B cell (primary cell): Measurements from ENCODE around the gene TMEM63A. TPM values are rescaled to one million over a fixed set of nuclear protein-coding genes. Genes with fewer than 3 reads are reported as not detected.
A peak's percentile ranks its signal among the peaks of the same experiment; 100 is the strongest.

ENCODE experiments used
- ATAC-seq: fragments of 200-7000 bp; cut with Tn5 transposase; one replicate; pipeline ENCODE4 v1.10.0; 2021; ENCODE audit warnings: low read depth, mild to moderate bottlenecking, moderate number of reproducible peaks, moderate library complexity
- CTCF ChIA-PET: fragments of 350-600 bp; sonication (Branson Sonifier 250); formaldehyde crosslinking; loops from one replicate; lab custom pipeline; 2021; ENCODE audit warnings: antibody characterized with exemption, inconsistent platforms; lab: Charles Lee
- POLR2A ChIA-PET: fragments of 350-600 bp; sonication (Branson Sonifier 250); formaldehyde crosslinking; loops from one replicate; lab custom pipeline; 2021; ENCODE audit warnings: antibody characterized with exemption; lab: Charles Lee
- DNase-seq: peaks from one replicate; pipeline ENCODE4 v3.0.0; 2013
- H2AFZ ChIP-seq: 2 replicates; pipeline ENCODE4 v1.6.1; 2012; ENCODE audit warnings: mild to moderate bottlenecking, low read depth, low read length; ENCODE audit not compliant: insufficient read depth, poor library complexity, severe bottlenecking
- H3K27ac ChIP-seq, 2 donors: 1 replicate in 1 of 2; 2 replicates in 1 of 2; pipeline ENCODE4 v1.5.1; 2012 to 2013; ENCODE audit warnings: low read length in 2 of 2, mild to moderate bottlenecking in 2 of 2, moderate library complexity in 1 of 2
- H3K27me3 ChIP-seq, 4 experiments: fragments of 200-600 bp in 1 of 4; sonication (generic) in 1 of 4; replicated peaks in 1 of 4; 1 replicate in 2 of 4; 2 replicates in 2 of 4; pipeline versions ENCODE4 v1.6.1 to v1.7.0; 2013 to 2016; ENCODE audit warnings: low read length in 3 of 4, mild to moderate bottlenecking in 2 of 4, mixed read lengths in 1 of 4, moderate library complexity in 1 of 4; ENCODE audit not compliant: insufficient read depth in 4 of 4, control insufficient read depth in 3 of 4; ENCODE audit errors: control extremely low read depth in 1 of 4
- H3K36me3 ChIP-seq, 2 experiments: replicated peaks in 1 of 2; 1 replicate in 1 of 2; 2 replicates in 1 of 2; pipeline versions ENCODE4 v1.6.1 to v1.7.1; 2013; ENCODE audit warnings: low read length in 1 of 2; ENCODE audit not compliant: insufficient read depth in 2 of 2, control insufficient read depth in 1 of 2; ENCODE audit errors: control extremely low read depth in 1 of 2, extremely low read depth in 1 of 2
- H3K4me1 ChIP-seq, 2 donors: fragments of 200-600 bp in 1 of 2; sonication (generic) in 1 of 2; 1 replicate in 1 of 2; 2 replicates in 1 of 2; pipeline versions ENCODE4 v1.5.1 to v1.6.1; 2013 to 2017; ENCODE audit warnings: low read length in 2 of 2; ENCODE audit not compliant: control insufficient read depth in 2 of 2, insufficient read depth in 2 of 2
- H3K4me2 ChIP-seq: replicated peaks from 2 replicates; pipeline ENCODE3; 2012; ENCODE audit warnings: mild to moderate bottlenecking, low read depth, low read length; ENCODE audit not compliant: poor library complexity, severe bottlenecking
- H3K4me3 ChIP-seq, 5 experiments: fragments of 200-600 bp in 1 of 5; sonication (generic) in 1 of 5; 1 replicate in 3 of 5; 2 replicates in 2 of 5; pipeline versions ENCODE4 v1.5.1 to v1.7.0; 2011 to 2016; ENCODE audit warnings: low read length in 4 of 5, mild to moderate bottlenecking in 4 of 5, low read depth in 2 of 5, control low read depth in 1 of 5, moderate library complexity in 1 of 5; ENCODE audit not compliant: insufficient read depth in 1 of 5; ENCODE audit errors: control extremely low read depth in 1 of 5, extremely low read depth in 1 of 5
- H3K79me2 ChIP-seq: fragments of 200-600 bp; sonication (generic); one replicate; pipeline ENCODE4 v1.6.0; 2016; ENCODE audit warnings: low read length; ENCODE audit not compliant: control insufficient read depth, insufficient read depth
- H3K9ac ChIP-seq: fragments of 200-600 bp; sonication (generic); 2 replicates; pipeline ENCODE4 v1.6.1; 2017; ENCODE audit warnings: mild to moderate bottlenecking, low read length, moderate library complexity
- H3K9me3 ChIP-seq, 3 donors: one replicate each; pipeline versions ENCODE4 v1.6.1 to v1.7.1; 2013; ENCODE audit warnings: low read length in 2 of 3; ENCODE audit not compliant: control insufficient read depth in 2 of 3, insufficient read depth in 1 of 3; ENCODE audit errors: control extremely low read depth in 1 of 3
- H4K20me1 ChIP-seq: 2 replicates; pipeline ENCODE4 v1.6.0; 2012; ENCODE audit warnings: mild to moderate bottlenecking, low read length; ENCODE audit not compliant: insufficient read depth, control insufficient read depth, poor library complexity, severe bottlenecking
- H3K27ac Mint-ChIP-seq: one replicate; pipeline ENCODE4 v1.8.0; 2021; ENCODE audit warnings: mixed read lengths
- H3K27me3 Mint-ChIP-seq: one replicate; pipeline ENCODE4 v1.8.0; 2021; ENCODE audit warnings: mixed read lengths
- H3K4me1 Mint-ChIP-seq: one replicate; pipeline ENCODE4 v1.8.0; 2021; ENCODE audit warnings: mixed read lengths
- H3K4me3 Mint-ChIP-seq: one replicate; pipeline ENCODE4 v1.8.0; 2021; ENCODE audit warnings: mixed read lengths
- H3K9me3 Mint-ChIP-seq: one replicate; pipeline ENCODE4 v1.8.0; 2022; ENCODE audit warnings: mixed read lengths; ENCODE audit not compliant: insufficient read depth
- EZH2 ChIP-seq: IDR thresholded peaks from 2 replicates; pipeline ENCODE4 v1.6.1; 2012; ENCODE audit warnings: borderline replicate concordance, low read depth, mild to moderate bottlenecking, moderate library complexity, low read length; ENCODE audit not compliant: insufficient read depth, poor library complexity, severe bottlenecking
- WGBS: methylation state at CpG from one replicate; pipeline ENCODE4 v1.1.5; 2013; ENCODE audit warnings: missing lambda C conversion rate; ENCODE audit not compliant: insufficient coverage; 5-methylcytosine and 5-hydroxymethylcytosine counted together
- intact Hi-C: fragments of 100-400 bp; cut with micrococcal nuclease; formaldehyde crosslinking; loops from one replicate; pipeline ENCODE4 v1.10.0; 2022
- polyA plus RNA-seq: library from polyadenylated mRNA; depleted of rRNA; stranded (reverse); fragments of >200 nt; gene quantifications from 2 replicates; pipeline ENCODE4 v1.2.3, GENCODE V29; 2012
- total RNA-seq, 2 donors: library from RNA; stranded (reverse); fragments of 120-200 nt in 1 of 2; gene quantifications; 1 replicate in 1 of 2; 2 replicates in 1 of 2; pipeline versions ENCODE4 v1.2.3 to v1.2.4, GENCODE V29; 2013 to 2022
- TF ChIP-seq, protein P1 (sequence below): fragments of 200-600 bp; IDR thresholded peaks from one replicate; pipeline ENCODE4 v1.8.0; 2022; ENCODE audit warnings: antibody characterized with exemption, mild to moderate bottlenecking

TMEM63A gene
- total and polyA plus RNA-seq, 2 donors (not counting 1 experiment from before 2014, with no cell fraction given): 209 to 238 TPM

DNA sequence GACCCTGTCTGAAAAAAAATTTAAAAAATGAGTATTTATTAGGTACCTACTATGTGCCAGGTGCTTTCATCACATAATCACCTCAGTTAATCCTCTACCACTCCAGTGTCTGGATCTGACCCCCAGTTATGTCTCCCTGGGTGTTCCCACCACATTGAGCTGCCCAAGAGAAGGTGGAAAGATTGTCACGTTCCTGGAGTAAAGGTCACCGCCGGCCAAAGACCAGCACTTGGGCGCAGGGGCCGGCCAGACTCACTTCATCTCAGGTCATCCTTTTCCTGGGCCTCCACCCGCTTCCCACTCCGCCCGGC, 41.2 kb upstream of the TMEM63A start:
- Mint-ChIP-seq H3K4me1 (peaks cover 21% of the 10 kb centered on the region), H3K4me3 (peak overlapping the region; percentile 97), H3K9me3 (no peaks in the 10 kb centered on the region), H3K27me3 (no peaks in the 10 kb centered on the region), H3K27ac (peak overlapping the region; percentile 92)
- no peaks in the 10 kb centered on the region for H3K27me3 ChIP-seq
- ATAC-seq (no peak), DNase-seq (no peak)
- ChIA-PET POLR2A (interaction anchor here (0.5 to 1.9 kb wide), 9 partner anchors 12 to 456 kb away, joined by 3 to 20 read pairs (median 6); partner anchors contain the start of genes SDE2, SRP9 and TMEM63A), CTCF (interaction anchor here (1.1 to 3.3 kb wide), 6 partner anchors 27 to 149 kb away, joined by 3 to 15 read pairs (median 5); partner anchors contain the start of genes SRP9 and TMEM63A)
- H3K4me3 ChIP-seq: peak overlapping the region; percentile 72 to 99 (median 86)
- peaks cover 28% of the 10 kb centered on the region for H4K20me1 ChIP-seq
- H3K9ac ChIP-seq: peak overlapping the region; percentile 99
- no peaks in the 10 kb centered on the region for H3K9me3 ChIP-seq
- H3K4me2 ChIP-seq: peak overlapping the region; percentile 92
- H3K4me1 ChIP-seq: peaks cover 16 to 26% of the 10 kb centered on the region in 2 donors
- intact Hi-C loops: loop anchor here (5.0 kb wide), 1 partner anchor 41 kb away; the partner anchor contains the start of gene TMEM63A
- H2AFZ ChIP-seq: peak overlapping the region; percentile 99
- H3K36me3 ChIP-seq: peaks cover 8 to 39% of the 10 kb centered on the region in 2 experiments
- TF ChIP-seq, protein P1, sequence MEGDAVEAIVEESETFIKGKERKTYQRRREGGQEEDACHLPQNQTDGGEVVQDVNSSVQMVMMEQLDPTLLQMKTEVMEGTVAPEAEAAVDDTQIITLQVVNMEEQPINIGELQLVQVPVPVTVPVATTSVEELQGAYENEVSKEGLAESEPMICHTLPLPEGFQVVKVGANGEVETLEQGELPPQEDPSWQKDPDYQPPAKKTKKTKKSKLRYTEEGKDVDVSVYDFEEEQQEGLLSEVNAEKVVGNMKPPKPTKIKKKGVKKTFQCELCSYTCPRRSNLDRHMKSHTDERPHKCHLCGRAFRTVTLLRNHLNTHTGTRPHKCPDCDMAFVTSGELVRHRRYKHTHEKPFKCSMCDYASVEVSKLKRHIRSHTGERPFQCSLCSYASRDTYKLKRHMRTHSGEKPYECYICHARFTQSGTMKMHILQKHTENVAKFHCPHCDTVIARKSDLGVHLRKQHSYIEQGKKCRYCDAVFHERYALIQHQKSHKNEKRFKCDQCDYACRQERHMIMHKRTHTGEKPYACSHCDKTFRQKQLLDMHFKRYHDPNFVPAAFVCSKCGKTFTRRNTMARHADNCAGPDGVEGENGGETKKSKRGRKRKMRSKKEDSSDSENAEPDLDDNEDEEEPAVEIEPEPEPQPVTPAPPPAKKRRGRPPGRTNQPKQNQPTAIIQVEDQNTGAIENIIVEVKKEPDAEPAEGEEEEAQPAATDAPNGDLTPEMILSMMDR: no peak
- no peak for TF ChIP-seq EZH2
- peaks cover 37% of the 10 kb centered on the region for H3K79me2 ChIP-seq
- H3K27ac ChIP-seq: peak overlapping the region; percentile 34 to 91
- 5% methylated on average over 8 of the region's 8 CpGs for WGBS
